ENCODE data around the gene RDH11.

Gene RDH11

GRCh38 chr14:67645414-67645813 is 50.1 kb downstream of the RDH11 start:
- Mint-ChIP-seq H3K4me1 (ENCODE audit: low read depth) (peaks cover 4% of the 10 kb centered on the region), H3K27ac (no peak overlapping the region), H3K9me3 (ENCODE audit: low read depth) (no peaks in the 10 kb centered on the region), H3K36me3 (peaks cover 8% of the 10 kb centered on the region), H3K27me3 (no peaks in the 10 kb centered on the region), H3K4me3 (no peak overlapping the region)

DNA sequence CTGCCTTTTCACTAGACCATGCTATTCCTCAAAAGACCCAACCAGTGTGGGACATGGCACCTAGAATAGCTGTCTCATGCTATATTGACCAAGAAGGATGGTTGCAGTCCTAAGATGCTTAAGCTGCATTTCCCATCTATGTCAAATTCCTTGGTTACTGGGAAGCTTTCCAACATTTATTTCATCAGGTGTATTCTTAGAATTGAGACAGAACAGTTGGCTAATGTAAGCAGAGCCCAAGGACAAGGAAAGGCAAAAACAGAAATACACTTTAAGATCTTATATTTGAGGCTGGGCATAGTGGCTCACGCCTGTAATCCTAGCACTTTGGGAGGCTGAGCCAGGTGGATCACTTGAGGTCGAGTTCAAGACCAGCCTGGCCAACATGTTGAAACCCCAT is 51.1 kb downstream of the RDH11 start:
- no peak overlapping the region for H3K27ac Mint-ChIP-seq
- peaks cover 8% of the 10 kb centered on the region for H3K36me3 Mint-ChIP-seq
- no peak overlapping the region for H3K4me3 Mint-ChIP-seq
- H3K27me3 Mint-ChIP-seq = no peaks in the 10 kb centered on the region
- peaks cover 4% of the 10 kb centered on the region for H3K4me1 Mint-ChIP-seq (ENCODE audit: low read depth)
- H3K9me3 Mint-ChIP-seq (ENCODE audit: low read depth) = no peaks in the 10 kb centered on the region

DNA sequence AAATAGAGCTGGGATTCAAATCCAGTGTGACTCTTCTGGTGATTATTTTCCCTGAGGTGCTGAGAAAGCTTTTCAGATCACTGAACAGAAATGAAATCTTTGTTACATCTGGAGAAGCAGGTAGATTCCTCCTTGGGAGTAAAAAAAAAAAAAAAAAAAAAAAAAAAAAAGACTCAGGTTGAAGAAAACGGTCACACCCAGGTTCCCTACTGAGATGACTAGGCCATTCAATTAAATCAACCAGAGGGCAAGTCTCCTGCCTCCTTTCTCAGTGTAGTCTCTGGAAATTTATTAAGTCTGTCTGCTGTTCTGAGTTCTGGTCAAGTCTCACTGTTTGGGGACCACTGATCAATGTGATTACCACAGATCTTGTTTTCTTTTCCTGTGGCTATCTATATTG is 51.9 kb downstream of the RDH11 start:
- Mint-ChIP-seq H3K4me1 (ENCODE audit: low read depth) (peaks cover 4% of the 10 kb centered on the region), H3K27me3 (no peaks in the 10 kb centered on the region), H3K27ac (peak overlapping the region; percentile 1), H3K36me3 (peaks cover 8% of the 10 kb centered on the region), H3K9me3 (ENCODE audit: low read depth) (no peaks in the 10 kb centered on the region), H3K4me3 (no peak overlapping the region)

DNA sequence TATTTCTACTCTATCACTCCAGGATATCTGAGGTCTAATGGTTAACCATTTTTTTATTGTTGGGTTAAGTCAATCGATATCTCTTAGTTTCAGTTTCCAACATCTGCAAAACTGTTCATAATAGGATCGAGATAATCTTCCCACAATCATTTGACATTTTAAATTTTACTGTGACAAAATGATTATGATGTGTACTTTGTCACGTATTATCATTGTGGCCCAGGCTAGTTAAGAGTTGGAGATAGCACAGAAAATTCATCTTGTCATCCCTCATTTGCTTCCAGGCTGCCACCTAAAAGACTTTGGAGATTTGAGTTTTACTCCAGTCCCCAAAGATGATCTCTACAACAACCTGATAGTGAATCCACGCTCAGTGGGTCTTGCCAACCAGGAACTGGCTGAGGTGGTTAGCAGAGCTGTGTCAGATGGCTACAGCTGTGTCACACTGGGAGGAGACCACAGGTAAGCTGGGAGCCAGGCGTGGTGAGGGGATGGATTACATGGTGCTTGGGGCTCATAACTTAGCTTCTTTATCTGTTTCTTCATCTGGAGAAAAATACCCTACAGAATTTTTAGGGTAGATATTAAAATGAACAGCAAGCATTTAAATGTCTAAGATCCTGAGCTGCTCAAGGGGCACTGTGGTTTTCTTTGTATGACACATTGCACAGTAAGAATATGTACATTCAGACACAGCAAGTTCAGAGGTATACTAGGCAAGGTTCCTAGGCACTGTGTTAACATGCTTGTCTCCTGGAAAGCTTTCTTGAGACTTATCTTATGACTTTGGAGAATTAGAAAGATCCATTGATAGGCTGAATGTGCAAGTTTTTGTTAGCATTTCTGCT is 53.4 kb downstream of the RDH11 start:
- no peaks in the 10 kb centered on the region for H3K9me3 Mint-ChIP-seq (ENCODE audit: low read depth)
- peaks cover 4% of the 10 kb centered on the region for H3K4me1 Mint-ChIP-seq (ENCODE audit: low read depth)
- H3K27me3 Mint-ChIP-seq = no peaks in the 10 kb centered on the region
- peak overlapping the region; percentile 14 for H3K27ac Mint-ChIP-seq
- no peak overlapping the region for H3K4me3 Mint-ChIP-seq
- peaks cover 8% of the 10 kb centered on the region for H3K36me3 Mint-ChIP-seq

- H3K9me3 Mint-ChIP-seq (ENCODE audit: low read depth) = no peaks in the 10 kb centered on the region
- H3K27ac Mint-ChIP-seq = no peak overlapping the region
- peaks cover 4% of the 10 kb centered on the region for H3K4me1 Mint-ChIP-seq (ENCODE audit: low read depth)
- no peak overlapping the region for H3K4me3 Mint-ChIP-seq
- H3K36me3 Mint-ChIP-seq = peaks cover 8% of the 10 kb centered on the region
- no peaks in the 10 kb centered on the region for H3K27me3 Mint-ChIP-seq
Observed at GRCh38 chr14:67641480-67641879, 54.1 kb downstream of the RDH11 start.

DNA sequence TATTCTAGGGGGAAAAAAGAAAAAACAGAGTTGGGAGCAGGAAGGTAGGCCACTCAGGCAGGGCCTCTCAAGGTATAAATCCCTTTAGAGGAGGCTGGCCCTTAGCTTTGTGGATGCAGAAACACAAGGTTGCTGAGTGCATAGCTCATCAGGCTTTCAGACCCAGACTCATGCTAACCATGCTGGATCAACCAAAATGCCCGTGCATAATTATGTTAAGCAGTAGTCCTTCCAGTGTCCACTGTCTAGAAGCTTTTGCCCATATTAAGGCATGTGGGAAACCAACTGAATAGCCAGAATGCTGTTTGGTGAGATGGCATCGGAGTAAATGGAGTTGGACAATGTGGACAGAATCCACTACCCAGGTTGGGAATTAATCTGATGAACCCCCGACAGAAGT is 56.9 kb downstream of the RDH11 start:
- Mint-ChIP-seq H3K4me1 (ENCODE audit: low read depth) (peaks cover 4% of the 10 kb centered on the region), H3K36me3 (peaks cover 5% of the 10 kb centered on the region), H3K9me3 (ENCODE audit: low read depth) (no peaks in the 10 kb centered on the region), H3K27ac (no peak overlapping the region), H3K27me3 (no peaks in the 10 kb centered on the region), H3K4me3 (no peak overlapping the region)

DNA sequence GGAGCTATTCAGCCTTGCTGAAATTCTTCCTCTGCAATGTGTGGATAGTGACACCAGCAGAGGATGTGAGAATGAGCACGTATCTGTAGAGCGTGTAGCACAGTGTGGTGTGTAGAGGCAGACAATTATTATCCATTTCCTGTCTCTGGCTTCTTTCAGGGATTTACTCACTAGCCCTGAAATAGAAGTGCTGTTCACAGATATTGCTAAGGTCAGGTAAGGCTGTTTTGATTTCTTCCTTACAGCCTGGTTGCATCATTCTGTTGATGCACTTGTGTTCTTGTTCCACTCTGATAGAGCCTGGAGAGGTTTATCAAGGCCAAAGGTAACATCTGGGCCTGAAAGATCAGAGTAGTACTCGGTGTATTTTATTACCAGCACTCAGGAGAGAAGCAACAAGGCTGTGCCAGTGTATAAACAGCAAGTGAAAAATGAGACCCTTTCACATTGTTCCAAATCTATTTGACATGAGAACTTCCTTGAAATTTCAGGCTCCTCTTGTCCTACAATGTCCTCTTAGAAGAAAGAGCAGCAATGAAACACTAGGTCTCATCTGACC is 59.1 kb downstream of the RDH11 start:
- no peak overlapping the region for H3K4me3 Mint-ChIP-seq
- no peaks in the 10 kb centered on the region for H3K9me3 Mint-ChIP-seq (ENCODE audit: low read depth)
- H3K27me3 Mint-ChIP-seq = no peaks in the 10 kb centered on the region
- H3K36me3 Mint-ChIP-seq = peaks cover 6% of the 10 kb centered on the region
- H3K27ac Mint-ChIP-seq = no peak overlapping the region
- H3K4me1 Mint-ChIP-seq (ENCODE audit: low read depth) = no peaks in the 10 kb centered on the region

DNA sequence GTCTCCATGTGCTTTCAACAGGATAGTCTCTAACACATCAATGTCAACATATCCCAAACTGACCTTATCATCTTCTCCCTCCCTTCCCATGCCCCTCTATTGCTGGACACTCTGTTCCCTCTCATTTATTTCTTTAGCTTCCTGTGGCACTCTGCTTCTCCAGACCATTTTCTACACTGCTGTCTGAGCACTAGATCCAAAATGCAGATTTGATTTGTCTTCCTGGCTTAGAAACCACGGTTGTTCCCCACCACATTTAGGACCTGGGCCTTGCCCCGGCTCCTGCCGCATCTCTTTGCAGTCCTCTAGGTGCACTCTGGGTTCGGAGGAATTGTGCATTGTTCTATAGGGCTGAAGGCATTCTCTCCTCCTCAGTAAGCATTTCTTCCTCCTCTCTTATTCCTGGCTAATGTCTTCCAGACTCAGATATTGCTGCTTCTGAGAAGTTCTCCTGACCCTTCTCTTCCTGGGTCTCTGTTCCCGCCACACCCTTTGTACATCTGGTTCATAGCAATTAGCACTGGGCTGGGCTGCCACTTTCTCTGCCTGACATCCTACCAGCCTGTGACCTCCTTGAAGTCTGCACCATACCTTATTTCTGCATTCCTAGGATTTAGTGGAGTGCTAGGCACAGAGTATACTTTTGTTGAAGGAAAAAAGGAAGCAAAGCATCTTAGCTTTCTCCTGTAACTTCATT is 62.0 kb downstream of the RDH11 start:
- Mint-ChIP-seq H3K4me1 (ENCODE audit: low read depth) (no peaks in the 10 kb centered on the region), H3K27ac (no peak overlapping the region), H3K4me3 (no peak overlapping the region), H3K27me3 (no peaks in the 10 kb centered on the region), H3K9me3 (ENCODE audit: low read depth) (no peaks in the 10 kb centered on the region), H3K36me3 (peaks cover 6% of the 10 kb centered on the region)

- no peaks in the 10 kb centered on the region for H3K4me1 Mint-ChIP-seq (ENCODE audit: low read depth)
- H3K9me3 Mint-ChIP-seq (ENCODE audit: low read depth) = no peaks in the 10 kb centered on the region
- no peak overlapping the region for H3K27ac Mint-ChIP-seq
- H3K27me3 Mint-ChIP-seq = no peaks in the 10 kb centered on the region
- H3K4me3 Mint-ChIP-seq = no peak overlapping the region
- H3K36me3 Mint-ChIP-seq = peaks cover 6% of the 10 kb centered on the region
Observed at GRCh38 chr14:67630938-67631337, 64.6 kb downstream of the RDH11 start.

GRCh38 chr14:67630186-67630585 is 65.4 kb downstream of the RDH11 start:
- Mint-ChIP-seq H3K4me3 (no peak overlapping the region), H3K4me1 (ENCODE audit: low read depth) (no peaks in the 10 kb centered on the region), H3K27ac (no peak overlapping the region), H3K27me3 (no peaks in the 10 kb centered on the region), H3K36me3 (peaks cover 6% of the 10 kb centered on the region), H3K9me3 (ENCODE audit: low read depth) (no peaks in the 10 kb centered on the region)

GRCh38 chr14:67627519-67627918 is 68.0 kb downstream of the RDH11 start:
- Mint-ChIP-seq H3K9me3 (ENCODE audit: low read depth) (no peaks in the 10 kb centered on the region), H3K27ac (no peak overlapping the region), H3K36me3 (peaks cover 3% of the 10 kb centered on the region), H3K4me1 (ENCODE audit: low read depth) (peaks cover 9% of the 10 kb centered on the region), H3K27me3 (no peaks in the 10 kb centered on the region), H3K4me3 (no peak overlapping the region)

All from activated naive CD8-positive, alpha-beta T cell (primary cell).